ENCODE results near the gene ITPKB. TPM values are rescaled to one million over a fixed set of nuclear protein-coding genes. Genes with fewer than 3 reads are reported as not detected.

ITPKB gene
- total RNA-seq, 1 donor from 2014 or later = 13.7 TPM

GRCh38 chr1:226645279-226645976 lies 93.7 kb downstream of the ITPKB start:
- H3K4me3 Mint-ChIP-seq = no peak overlapping the region
- no peak for DNase-seq (ENCODE audit: low read depth, low spot score)
- H3K36me3 Mint-ChIP-seq (ENCODE audit: low read depth) = no peaks in the 10 kb centered on the region
- no peaks in the 10 kb centered on the region for H3K27me3 Mint-ChIP-seq (ENCODE audit: low read depth)
- no peak overlapping the region for H3K27ac Mint-ChIP-seq (ENCODE audit: unreplicated experiment)
- H3K9me3 Mint-ChIP-seq = no peaks in the 10 kb centered on the region
- H3K4me1 Mint-ChIP-seq = peaks cover 26% of the 10 kb centered on the region
- no peak for TF ChIP-seq CTCF (conservative IDR thresholded peaks at IDR 0.05)

- no peak for TF ChIP-seq CTCF (conservative IDR thresholded peaks at IDR 0.05)
Observed at GRCh38 chr1:226644541-226645176, 94.4 kb downstream of the ITPKB start.

GRCh38 chr1:226643611-226644540 lies 95.2 kb downstream of the ITPKB start:
- Mint-ChIP-seq H3K4me1 (peaks cover 16% of the 10 kb centered on the region), H3K27ac (ENCODE audit: unreplicated experiment) (no peak overlapping the region), H3K27me3 (ENCODE audit: low read depth) (no peaks in the 10 kb centered on the region), H3K9me3 (no peaks in the 10 kb centered on the region), H3K4me3 (no peak overlapping the region), H3K36me3 (ENCODE audit: low read depth) (no peaks in the 10 kb centered on the region)
- DNase-seq (ENCODE audit: low read depth, low spot score) = no peak
- TF ChIP-seq CTCF (conservative IDR thresholded peaks at IDR 0.05) = no peak

More at GRCh38 chr1:226644541-226645176, 94.4 kb downstream of the ITPKB start:
- Mint-ChIP-seq H3K4me1 (peaks cover 21% of the 10 kb centered on the region), H3K9me3 (no peaks in the 10 kb centered on the region), H3K4me3 (no peak overlapping the region), H3K36me3 (ENCODE audit: low read depth) (no peaks in the 10 kb centered on the region), H3K27me3 (ENCODE audit: low read depth) (no peaks in the 10 kb centered on the region), H3K27ac (ENCODE audit: unreplicated experiment) (no peak overlapping the region)
- DNase-seq (ENCODE audit: low read depth, low spot score) = no peak

- Mint-ChIP-seq H3K9me3 (no peaks in the 10 kb centered on the region), H3K36me3 (ENCODE audit: low read depth) (no peaks in the 10 kb centered on the region), H3K27ac (ENCODE audit: unreplicated experiment) (no peak overlapping the region), H3K4me3 (no peak overlapping the region), H3K4me1 (peaks cover 16% of the 10 kb centered on the region), H3K27me3 (ENCODE audit: low read depth) (no peaks in the 10 kb centered on the region)
- no peak for TF ChIP-seq CTCF (conservative IDR thresholded peaks at IDR 0.05)
- DNase-seq (ENCODE audit: low read depth, low spot score) = no peak
Observed at GRCh38 chr1:226643177-226643576, 95.9 kb downstream of the ITPKB start.

GRCh38 chr1:226642421-226642820 lies 96.7 kb downstream of the ITPKB start:
- Mint-ChIP-seq H3K9me3 (no peaks in the 10 kb centered on the region), H3K36me3 (ENCODE audit: low read depth) (no peaks in the 10 kb centered on the region), H3K27me3 (ENCODE audit: low read depth) (no peaks in the 10 kb centered on the region), H3K4me1 (peaks cover 16% of the 10 kb centered on the region), H3K4me3 (no peak overlapping the region), H3K27ac (ENCODE audit: unreplicated experiment) (no peak overlapping the region)
- TF ChIP-seq CTCF (conservative IDR thresholded peaks at IDR 0.05) = no peak
- no peak for DNase-seq (ENCODE audit: low read depth, low spot score)
